ENCODE data around the gene SDK1.

The SDK1 gene

DNA sequence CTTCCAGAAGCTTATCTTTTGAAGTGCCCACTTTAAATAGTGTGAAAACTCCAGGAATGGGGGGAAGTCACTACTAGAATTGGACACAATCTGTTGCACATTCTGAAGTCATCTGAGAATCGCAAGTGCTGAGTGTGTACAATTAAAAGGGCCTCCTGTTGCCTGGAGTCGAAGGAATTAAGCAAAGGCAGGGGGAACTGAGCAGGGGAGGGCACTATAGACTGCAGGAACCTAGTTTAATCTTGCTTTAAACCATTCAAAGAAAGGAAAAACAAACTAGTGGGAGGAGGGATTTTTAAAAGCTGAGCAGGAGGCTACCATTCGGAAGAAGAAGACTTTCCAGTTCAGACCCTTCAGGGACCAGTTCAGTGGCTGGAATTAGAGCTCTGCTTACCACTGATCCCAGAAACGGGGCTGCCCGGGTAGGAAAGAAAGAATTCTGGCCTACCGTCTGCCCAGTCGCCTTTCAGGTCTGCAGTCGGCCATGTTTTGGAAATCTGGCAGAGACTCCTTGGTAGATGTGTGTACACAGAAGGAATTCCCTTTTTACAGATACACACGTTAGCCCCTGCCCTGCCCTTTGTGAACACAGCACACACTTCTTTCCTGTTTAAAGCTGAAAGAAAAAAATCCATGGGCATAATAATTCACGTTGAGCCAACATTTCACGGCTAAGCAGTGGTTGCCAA lies 770.5 kb downstream of the SDK1 start:
- H3K27ac ChIP-seq (ENCODE audit: low read length, poor library complexity, severe bottlenecking), result no peak overlapping the region
- H2BK12ac ChIP-seq (ENCODE audit: low read length in 2 of 2), result no peak overlapping the region
- H4K8ac ChIP-seq (ENCODE audit: low read length), result no peak overlapping the region
- no peak overlapping the region for H3K4me2 ChIP-seq (ENCODE audit: low read length, poor library complexity, severe bottlenecking)
- H3K4ac ChIP-seq (ENCODE audit: low read depth in 1 of 2, low read length in 2 of 2), result no peak overlapping the region
- no peak overlapping the region for H3K23ac ChIP-seq (ENCODE audit: low read length in 2 of 2)
- no peak overlapping the region for H3K9ac ChIP-seq (ENCODE audit: low read length)
- H2BK120ac ChIP-seq (ENCODE audit: low read depth, low read length), result no peak overlapping the region
- H3K4me3 ChIP-seq (ENCODE audit: insufficient read depth in 1 of 2, low read depth in 1 of 2, low read length in 2 of 2), result no peak overlapping the region
- DNase-seq, result no peak
- H2AK5ac ChIP-seq (ENCODE audit: low read length, severe bottlenecking), result no peak overlapping the region
- peaks cover 0 to 17% of the 10 kb centered on the region in 2 experiments for H3K36me3 ChIP-seq (ENCODE audit: control insufficient read depth in 1 of 2, insufficient read depth in 2 of 2, low read depth in 1 of 2, low read length in 2 of 2)
- no peak overlapping the region for H2AFZ ChIP-seq (ENCODE audit: low read depth, low read length)
- H2BK15ac ChIP-seq (ENCODE audit: low read depth, poor library complexity, severe bottlenecking), result no peak overlapping the region
- H3K27me3 ChIP-seq (ENCODE audit: control insufficient read depth in 1 of 2, insufficient read depth in 1 of 2, low read length in 2 of 2), result no peaks in the 10 kb centered on the region
- H3K18ac ChIP-seq (ENCODE audit: low read depth in 1 of 2, low read length in 2 of 2), result no peak overlapping the region
- H3K4me1 ChIP-seq (ENCODE audit: control insufficient read depth, insufficient read depth, low read depth, low read length), result peaks cover 3% of the 10 kb centered on the region
- H3K14ac ChIP-seq (ENCODE audit: low read length in 2 of 2), result no peak overlapping the region
- H3K79me1 ChIP-seq (replicated peaks; ENCODE audit: low read length, poor library complexity, severe bottlenecking), result no peaks in the 10 kb centered on the region
- no peaks in the 10 kb centered on the region for H3K9me3 ChIP-seq (ENCODE audit: control insufficient read depth, low read length)
- 86% methylated on average over 11 of the region's 11 CpGs for WGBS
- no peak overlapping the region for H4K91ac ChIP-seq (ENCODE audit: low read length)
- no peak overlapping the region for H2BK5ac ChIP-seq (ENCODE audit: low read depth, low read length, poor library complexity, severe bottlenecking)

DNA sequence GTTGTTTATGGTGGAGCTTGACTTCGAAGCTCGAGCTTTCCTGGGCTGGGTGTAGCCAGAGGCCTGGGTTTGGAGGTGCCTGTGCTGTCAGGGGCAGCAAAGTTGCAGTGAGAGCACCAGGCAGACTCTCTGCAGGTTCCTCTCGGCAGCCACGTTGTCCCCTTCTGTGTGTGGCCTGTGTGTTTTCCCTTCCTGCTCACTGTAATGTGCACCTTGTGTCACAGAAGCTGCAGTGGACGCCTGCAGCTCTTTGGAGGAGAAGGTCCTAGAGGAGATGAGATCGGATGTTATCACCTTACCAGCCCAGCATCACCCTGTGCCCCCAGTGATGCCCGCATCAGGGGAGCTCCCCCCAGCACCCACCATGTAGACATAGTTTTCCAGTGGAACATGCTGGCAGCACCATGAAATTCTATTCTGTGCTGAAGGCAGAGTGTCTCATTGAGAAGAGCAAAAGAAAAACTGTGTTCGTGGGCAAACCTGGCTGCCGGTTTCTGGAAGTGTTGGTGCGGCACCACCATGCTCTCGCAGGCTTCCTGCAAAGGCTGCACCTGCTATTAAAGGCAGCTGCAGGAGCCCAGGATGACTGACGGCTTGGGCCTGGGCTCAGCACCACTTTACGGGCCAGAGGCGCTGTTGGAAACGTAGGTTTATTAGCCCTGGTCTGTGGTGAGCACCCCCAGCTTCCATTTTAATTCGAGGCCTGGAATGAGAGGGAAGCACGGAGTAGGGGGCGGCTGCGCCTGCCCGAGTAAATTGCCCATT lies 771.3 kb downstream of the SDK1 start:
- Histone ChIP-seq H3K4me3 (ENCODE audit: insufficient read depth in 1 of 2, low read depth in 1 of 2, low read length in 2 of 2) (no peak overlapping the region), H3K14ac (ENCODE audit: low read length in 2 of 2) (peak overlapping the region in 1 of 2 experiments; percentile 32), H3K27ac (ENCODE audit: low read length, poor library complexity, severe bottlenecking) (no peak overlapping the region), H4K91ac (ENCODE audit: low read length) (no peak overlapping the region), H2BK12ac (ENCODE audit: low read length in 2 of 2) (no peak overlapping the region), H3K4ac (ENCODE audit: low read depth in 1 of 2, low read length in 2 of 2) (no peak overlapping the region), H3K79me1 (replicated peaks; ENCODE audit: low read length, poor library complexity, severe bottlenecking) (no peaks in the 10 kb centered on the region), H2BK5ac (ENCODE audit: low read depth, low read length, poor library complexity, severe bottlenecking) (no peak overlapping the region), H3K18ac (ENCODE audit: low read depth in 1 of 2, low read length in 2 of 2) (no peak overlapping the region), H3K9ac (ENCODE audit: low read length) (no peak overlapping the region), H3K27me3 (ENCODE audit: control insufficient read depth in 1 of 2, insufficient read depth in 1 of 2, low read length in 2 of 2) (no peaks in the 10 kb centered on the region), H2BK15ac (ENCODE audit: low read depth, poor library complexity, severe bottlenecking) (no peak overlapping the region), H3K9me3 (ENCODE audit: control insufficient read depth, low read length) (no peaks in the 10 kb centered on the region), H4K8ac (ENCODE audit: low read length) (no peak overlapping the region), H3K23ac (ENCODE audit: low read length in 2 of 2) (peak overlapping the region in 1 of 2 experiments; percentile 43), H2BK120ac (ENCODE audit: low read depth, low read length) (no peak overlapping the region), H2AFZ (ENCODE audit: low read depth, low read length) (no peak overlapping the region), H2AK5ac (ENCODE audit: low read length, severe bottlenecking) (no peak overlapping the region), H3K36me3 (ENCODE audit: control insufficient read depth in 1 of 2, insufficient read depth in 2 of 2, low read depth in 1 of 2, low read length in 2 of 2) (peaks cover 7 to 19% of the 10 kb centered on the region in 2 experiments), H3K4me2 (ENCODE audit: low read length, poor library complexity, severe bottlenecking) (no peak overlapping the region), H3K4me1 (ENCODE audit: control insufficient read depth, insufficient read depth, low read depth, low read length) (peaks cover under 1% of the 10 kb centered on the region)
- DNase-seq, result no peak
- whole genome bisulfite sequencing, result 87% methylated on average over 20 of the region's 20 CpGs

DNA sequence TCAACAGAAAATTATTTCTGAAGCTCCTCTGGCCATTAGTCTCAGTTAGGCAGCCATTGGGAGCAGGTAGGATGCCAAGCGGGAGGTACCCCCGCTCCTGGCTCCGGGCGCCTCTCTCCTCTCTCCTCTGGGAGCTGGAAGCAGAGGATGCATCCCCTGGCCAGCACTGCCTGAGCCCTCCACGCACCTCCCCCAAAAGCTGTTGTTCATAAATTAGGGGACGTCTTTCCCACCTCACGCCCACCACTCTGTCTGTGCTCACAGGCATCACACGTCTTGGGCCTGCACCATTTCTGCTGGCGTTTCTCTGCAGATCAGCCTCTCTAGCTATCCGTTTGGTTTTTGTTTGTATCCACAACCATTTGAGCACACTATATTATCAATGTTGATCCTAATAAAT lies 772.0 kb downstream of the SDK1 start:
- no peak overlapping the region for H3K4ac ChIP-seq (ENCODE audit: low read depth in 1 of 2, low read length in 2 of 2)
- no peak overlapping the region for H4K8ac ChIP-seq (ENCODE audit: low read length)
- H3K4me1 ChIP-seq (ENCODE audit: control insufficient read depth, insufficient read depth, low read depth, low read length), result no peaks in the 10 kb centered on the region
- no peaks in the 10 kb centered on the region for H3K79me1 ChIP-seq (replicated peaks; ENCODE audit: low read length, poor library complexity, severe bottlenecking)
- no peak overlapping the region for H3K4me3 ChIP-seq (ENCODE audit: insufficient read depth in 1 of 2, low read depth in 1 of 2, low read length in 2 of 2)
- H4K91ac ChIP-seq (ENCODE audit: low read length), result no peak overlapping the region
- H2AK5ac ChIP-seq (ENCODE audit: low read length, severe bottlenecking), result no peak overlapping the region
- H3K9me3 ChIP-seq (ENCODE audit: control insufficient read depth, low read length), result no peaks in the 10 kb centered on the region
- H2BK15ac ChIP-seq (ENCODE audit: low read depth, poor library complexity, severe bottlenecking), result no peak overlapping the region
- H2BK120ac ChIP-seq (ENCODE audit: low read depth, low read length), result no peak overlapping the region
- H3K27ac ChIP-seq (ENCODE audit: low read length, poor library complexity, severe bottlenecking), result no peak overlapping the region
- no peak overlapping the region for H3K18ac ChIP-seq (ENCODE audit: low read depth in 1 of 2, low read length in 2 of 2)
- no peak for DNase-seq
- H3K23ac ChIP-seq (ENCODE audit: low read length in 2 of 2), result no peak overlapping the region
- no peak overlapping the region for H2AFZ ChIP-seq (ENCODE audit: low read depth, low read length)
- no peak overlapping the region for H3K4me2 ChIP-seq (ENCODE audit: low read length, poor library complexity, severe bottlenecking)
- no peak overlapping the region for H2BK5ac ChIP-seq (ENCODE audit: low read depth, low read length, poor library complexity, severe bottlenecking)
- no peak overlapping the region for H3K14ac ChIP-seq (ENCODE audit: low read length in 2 of 2)
- H3K36me3 ChIP-seq (ENCODE audit: control insufficient read depth in 1 of 2, insufficient read depth in 2 of 2, low read depth in 1 of 2, low read length in 2 of 2), result peaks cover 7 to 19% of the 10 kb centered on the region in 2 experiments
- 90% methylated on average over 10 of the region's 10 CpGs for WGBS
- H3K9ac ChIP-seq (ENCODE audit: low read length), result no peak overlapping the region
- H3K27me3 ChIP-seq (ENCODE audit: control insufficient read depth in 1 of 2, insufficient read depth in 1 of 2, low read length in 2 of 2), result no peaks in the 10 kb centered on the region
- H2BK12ac ChIP-seq (ENCODE audit: low read length in 2 of 2), result no peak overlapping the region

DNA sequence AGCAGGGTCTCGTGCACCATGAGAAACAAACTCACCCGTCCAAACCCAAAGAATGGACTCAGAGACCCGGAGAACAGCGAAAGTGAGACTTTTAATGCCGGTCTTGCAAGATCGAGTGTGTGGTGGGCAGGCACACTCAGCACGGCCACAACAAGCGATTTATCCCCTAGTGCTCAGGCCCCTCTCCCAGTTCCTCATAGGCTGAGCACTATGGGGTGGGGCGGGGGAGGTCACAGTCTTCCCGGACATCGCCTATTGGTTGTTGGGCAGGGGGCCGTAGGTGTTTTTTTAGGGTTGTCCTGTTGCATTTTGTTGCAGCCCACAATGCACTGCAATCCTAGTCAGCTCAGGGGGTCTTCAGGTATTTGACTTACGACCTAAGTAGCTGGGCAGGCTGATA lies 772.7 kb downstream of the SDK1 start:
- H3K79me1 ChIP-seq (replicated peaks; ENCODE audit: low read length, poor library complexity, severe bottlenecking), result no peaks in the 10 kb centered on the region
- no peak overlapping the region for H3K18ac ChIP-seq (ENCODE audit: low read depth in 1 of 2, low read length in 2 of 2)
- no peak overlapping the region for H3K9ac ChIP-seq (ENCODE audit: low read length)
- no peak overlapping the region for H3K4ac ChIP-seq (ENCODE audit: low read depth in 1 of 2, low read length in 2 of 2)
- H3K4me1 ChIP-seq (ENCODE audit: control insufficient read depth, insufficient read depth, low read depth, low read length), result no peaks in the 10 kb centered on the region
- H2BK5ac ChIP-seq (ENCODE audit: low read depth, low read length, poor library complexity, severe bottlenecking), result no peak overlapping the region
- H3K23ac ChIP-seq (ENCODE audit: low read length in 2 of 2), result no peak overlapping the region
- 77% methylated on average over 13 of the region's 13 CpGs for WGBS
- H3K4me3 ChIP-seq (ENCODE audit: insufficient read depth in 1 of 2, low read depth in 1 of 2, low read length in 2 of 2), result no peak overlapping the region
- no peaks in the 10 kb centered on the region for H3K27me3 ChIP-seq (ENCODE audit: control insufficient read depth in 1 of 2, insufficient read depth in 1 of 2, low read length in 2 of 2)
- no peaks in the 10 kb centered on the region for H3K9me3 ChIP-seq (ENCODE audit: control insufficient read depth, low read length)
- no peak overlapping the region for H4K8ac ChIP-seq (ENCODE audit: low read length)
- no peak overlapping the region for H3K14ac ChIP-seq (ENCODE audit: low read length in 2 of 2)
- H3K27ac ChIP-seq (ENCODE audit: low read length, poor library complexity, severe bottlenecking), result no peak overlapping the region
- H2AFZ ChIP-seq (ENCODE audit: low read depth, low read length), result no peak overlapping the region
- H2BK12ac ChIP-seq (ENCODE audit: low read length in 2 of 2), result no peak overlapping the region
- H3K36me3 ChIP-seq (ENCODE audit: control insufficient read depth in 1 of 2, insufficient read depth in 2 of 2, low read depth in 1 of 2, low read length in 2 of 2), result peaks cover 7 to 21% of the 10 kb centered on the region in 2 experiments
- H3K4me2 ChIP-seq (ENCODE audit: low read length, poor library complexity, severe bottlenecking), result no peak overlapping the region
- no peak overlapping the region for H2BK15ac ChIP-seq (ENCODE audit: low read depth, poor library complexity, severe bottlenecking)
- H2AK5ac ChIP-seq (ENCODE audit: low read length, severe bottlenecking), result no peak overlapping the region
- H2BK120ac ChIP-seq (ENCODE audit: low read depth, low read length), result no peak overlapping the region
- no peak overlapping the region for H4K91ac ChIP-seq (ENCODE audit: low read length)
- DNase-seq, result no peak

Measured in mesenchymal stem cell (in vitro differentiated cells and primary cell).